Measurements from ENCODE around the gene NDUFS6.

NDUFS6 gene

DNA sequence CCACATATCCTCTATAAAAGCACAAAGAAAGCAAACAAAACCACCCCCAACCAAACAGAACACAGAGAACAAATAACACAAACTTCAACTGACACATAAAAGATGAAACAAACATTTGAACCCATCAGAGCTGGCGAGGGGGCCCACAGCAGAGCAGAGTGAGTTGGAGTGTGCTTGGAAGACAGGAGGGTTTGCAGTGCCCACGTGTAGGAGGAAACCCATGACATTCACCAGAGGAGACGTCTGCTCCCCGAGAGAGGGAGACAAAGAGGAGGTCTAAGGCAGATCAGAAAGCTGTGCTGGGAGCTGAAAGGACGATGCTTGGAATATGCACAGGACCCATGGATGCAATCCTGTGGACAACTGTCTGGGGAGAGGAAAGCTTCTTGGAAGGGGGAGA is 28.6 kb upstream of the NDUFS6 start:
- TF ChIP-seq, protein P1, sequence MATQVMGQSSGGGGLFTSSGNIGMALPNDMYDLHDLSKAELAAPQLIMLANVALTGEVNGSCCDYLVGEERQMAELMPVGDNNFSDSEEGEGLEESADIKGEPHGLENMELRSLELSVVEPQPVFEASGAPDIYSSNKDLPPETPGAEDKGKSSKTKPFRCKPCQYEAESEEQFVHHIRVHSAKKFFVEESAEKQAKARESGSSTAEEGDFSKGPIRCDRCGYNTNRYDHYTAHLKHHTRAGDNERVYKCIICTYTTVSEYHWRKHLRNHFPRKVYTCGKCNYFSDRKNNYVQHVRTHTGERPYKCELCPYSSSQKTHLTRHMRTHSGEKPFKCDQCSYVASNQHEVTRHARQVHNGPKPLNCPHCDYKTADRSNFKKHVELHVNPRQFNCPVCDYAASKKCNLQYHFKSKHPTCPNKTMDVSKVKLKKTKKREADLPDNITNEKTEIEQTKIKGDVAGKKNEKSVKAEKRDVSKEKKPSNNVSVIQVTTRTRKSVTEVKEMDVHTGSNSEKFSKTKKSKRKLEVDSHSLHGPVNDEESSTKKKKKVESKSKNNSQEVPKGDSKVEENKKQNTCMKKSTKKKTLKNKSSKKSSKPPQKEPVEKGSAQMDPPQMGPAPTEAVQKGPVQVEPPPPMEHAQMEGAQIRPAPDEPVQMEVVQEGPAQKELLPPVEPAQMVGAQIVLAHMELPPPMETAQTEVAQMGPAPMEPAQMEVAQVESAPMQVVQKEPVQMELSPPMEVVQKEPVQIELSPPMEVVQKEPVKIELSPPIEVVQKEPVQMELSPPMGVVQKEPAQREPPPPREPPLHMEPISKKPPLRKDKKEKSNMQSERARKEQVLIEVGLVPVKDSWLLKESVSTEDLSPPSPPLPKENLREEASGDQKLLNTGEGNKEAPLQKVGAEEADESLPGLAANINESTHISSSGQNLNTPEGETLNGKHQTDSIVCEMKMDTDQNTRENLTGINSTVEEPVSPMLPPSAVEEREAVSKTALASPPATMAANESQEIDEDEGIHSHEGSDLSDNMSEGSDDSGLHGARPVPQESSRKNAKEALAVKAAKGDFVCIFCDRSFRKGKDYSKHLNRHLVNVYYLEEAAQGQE (IDR thresholded peaks at IDR 0.05; ENCODE audit: insufficient replicate concordance, low read depth), result no peak
- TF ChIP-seq CTCF (IDR thresholded peaks at IDR 0.05; ENCODE audit: insufficient read depth, low read length) (no peak), POLR2AphosphoS5 (IDR thresholded peaks at IDR 0.05; ENCODE audit: low read depth) (no peak), SPI1 (IDR thresholded peaks at IDR 0.05; ENCODE audit: borderline replicate concordance, low read depth) (no peak), GABPA (IDR thresholded peaks at IDR 0.05; ENCODE audit: low read depth) (no peak)
- Histone ChIP-seq H3K4me3 (replicated peaks; ENCODE audit: insufficient read depth, low read length) (no peak overlapping the region), H3K27ac (replicated peaks) (no peak overlapping the region), H3K27me3 (ENCODE audit: insufficient read depth, poor library complexity, severe bottlenecking) (no peaks in the 10 kb centered on the region)
- no peak for DNase-seq (ENCODE audit: low read depth in 1 of 2, low spot score in 1 of 2)

GRCh38 chr5:1776831-1777230 is 24.4 kb upstream of the NDUFS6 start:
- peaks cover 3% of the 10 kb centered on the region for H3K27me3 ChIP-seq (ENCODE audit: insufficient read depth, poor library complexity, severe bottlenecking)
- no peak overlapping the region for H3K27ac ChIP-seq (replicated peaks)
- TF ChIP-seq SPI1 (IDR thresholded peaks at IDR 0.05; ENCODE audit: borderline replicate concordance, low read depth), result no peak
- TF ChIP-seq CTCF (IDR thresholded peaks at IDR 0.05; ENCODE audit: insufficient read depth, low read length), result no peak
- TF ChIP-seq, protein P1 (IDR thresholded peaks at IDR 0.05; ENCODE audit: insufficient replicate concordance, low read depth), result no peak
- no peak for TF ChIP-seq GABPA (IDR thresholded peaks at IDR 0.05; ENCODE audit: low read depth)
- TF ChIP-seq POLR2AphosphoS5 (IDR thresholded peaks at IDR 0.05; ENCODE audit: low read depth), result no peak
- no peak for DNase-seq (ENCODE audit: low read depth in 1 of 2, low spot score in 1 of 2)
- no peak overlapping the region for H3K4me3 ChIP-seq (replicated peaks; ENCODE audit: insufficient read depth, low read length)

- DNase-seq (ENCODE audit: low read depth in 1 of 2, low spot score in 1 of 2), result no peak
- TF ChIP-seq GABPA (IDR thresholded peaks at IDR 0.05; ENCODE audit: low read depth) (no peak), CTCF (IDR thresholded peaks at IDR 0.05; ENCODE audit: insufficient read depth, low read length) (no peak), POLR2AphosphoS5 (IDR thresholded peaks at IDR 0.05; ENCODE audit: low read depth) (no peak), SPI1 (IDR thresholded peaks at IDR 0.05; ENCODE audit: borderline replicate concordance, low read depth) (no peak)
- TF ChIP-seq, protein P1 (IDR thresholded peaks at IDR 0.05; ENCODE audit: insufficient replicate concordance, low read depth), result no peak
- Histone ChIP-seq H3K27me3 (ENCODE audit: insufficient read depth, poor library complexity, severe bottlenecking) (peaks cover 3% of the 10 kb centered on the region), H3K27ac (replicated peaks) (no peak overlapping the region), H3K4me3 (replicated peaks; ENCODE audit: insufficient read depth, low read length) (no peak overlapping the region)
Observed at GRCh38 chr5:1777281-1778137, 23.7 kb upstream of the NDUFS6 start.

Measured in HL-60 (cell line).